Progenitor cell of endocrine pancreas (in vitro differentiated cells): Measurements from ENCODE around the gene SLC13A5. TPM values are rescaled to one million over a fixed set of nuclear protein-coding genes. Genes with fewer than 3 reads are reported as not detected.

ENCODE experiments used
- DNase-seq: peaks from one replicate; pipeline ENCODE4 v3.0.0; 2021; ENCODE audit warnings: low spot score; ENCODE audit not compliant: unreplicated experiment
- H3K27ac Mint-ChIP-seq: 2 replicates; pipeline ENCODE4 v1.8.0; 2021; ENCODE audit warnings: mild to moderate bottlenecking, moderate library complexity, mixed read lengths
- H3K27me3 Mint-ChIP-seq: 2 replicates; pipeline ENCODE4 v1.8.0; 2021; ENCODE audit warnings: mixed read lengths
- H3K36me3 Mint-ChIP-seq: 2 replicates; pipeline ENCODE4 v1.8.0; 2022; ENCODE audit warnings: mixed read lengths; ENCODE audit not compliant: insufficient read depth
- H3K4me1 Mint-ChIP-seq: 2 replicates; pipeline ENCODE4 v1.8.0; 2021; ENCODE audit warnings: low read depth, mixed read lengths
- H3K4me3 Mint-ChIP-seq: 2 replicates; pipeline ENCODE4 v1.8.0; 2021; ENCODE audit warnings: low read depth, mild to moderate bottlenecking, moderate library complexity, mixed read lengths
- H3K9me3 Mint-ChIP-seq: 2 replicates; pipeline ENCODE4 v1.8.0; 2021; ENCODE audit warnings: low read depth, mixed read lengths
- total RNA-seq: library from RNA; stranded (reverse); gene quantifications from 2 replicates; pipeline ENCODE4 v1.2.1, GENCODE V29; 2021
- TF ChIP-seq, protein P1 (sequence below): fragments of 200-600 bp; sonication (generic); IDR thresholded peaks from one replicate; pipeline ENCODE4 v1.5.0; 2021; ENCODE audit warnings: antibody characterized with exemption, mild to moderate bottlenecking; ENCODE audit not compliant: unreplicated experiment

SLC13A5 gene
- total RNA-seq, 1 donor from 2014 or later, result 0.93 TPM

DNA sequence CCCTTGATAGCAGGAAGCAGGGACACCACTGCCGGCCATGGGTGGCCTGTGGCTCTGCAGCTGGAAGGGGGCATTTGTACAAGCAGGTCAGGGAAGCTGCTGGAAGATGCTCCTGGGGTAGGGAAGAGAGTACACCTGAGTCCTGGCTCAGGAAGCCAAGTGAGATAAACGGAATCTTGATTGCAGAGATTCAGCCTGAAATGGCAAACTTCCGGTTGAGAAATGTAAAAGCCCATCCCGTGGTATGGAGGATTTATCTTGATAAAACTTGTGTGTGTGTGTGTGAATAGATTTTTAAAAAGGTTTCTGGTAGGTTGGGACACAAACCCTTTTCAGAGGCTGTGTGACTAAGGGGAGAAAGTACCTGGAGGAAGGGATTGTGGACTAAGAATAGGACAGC, 32.0 kb downstream of the SLC13A5 start:
- no peak overlapping the region for H3K27ac Mint-ChIP-seq
- no peak for DNase-seq
- TF ChIP-seq, protein P1, sequence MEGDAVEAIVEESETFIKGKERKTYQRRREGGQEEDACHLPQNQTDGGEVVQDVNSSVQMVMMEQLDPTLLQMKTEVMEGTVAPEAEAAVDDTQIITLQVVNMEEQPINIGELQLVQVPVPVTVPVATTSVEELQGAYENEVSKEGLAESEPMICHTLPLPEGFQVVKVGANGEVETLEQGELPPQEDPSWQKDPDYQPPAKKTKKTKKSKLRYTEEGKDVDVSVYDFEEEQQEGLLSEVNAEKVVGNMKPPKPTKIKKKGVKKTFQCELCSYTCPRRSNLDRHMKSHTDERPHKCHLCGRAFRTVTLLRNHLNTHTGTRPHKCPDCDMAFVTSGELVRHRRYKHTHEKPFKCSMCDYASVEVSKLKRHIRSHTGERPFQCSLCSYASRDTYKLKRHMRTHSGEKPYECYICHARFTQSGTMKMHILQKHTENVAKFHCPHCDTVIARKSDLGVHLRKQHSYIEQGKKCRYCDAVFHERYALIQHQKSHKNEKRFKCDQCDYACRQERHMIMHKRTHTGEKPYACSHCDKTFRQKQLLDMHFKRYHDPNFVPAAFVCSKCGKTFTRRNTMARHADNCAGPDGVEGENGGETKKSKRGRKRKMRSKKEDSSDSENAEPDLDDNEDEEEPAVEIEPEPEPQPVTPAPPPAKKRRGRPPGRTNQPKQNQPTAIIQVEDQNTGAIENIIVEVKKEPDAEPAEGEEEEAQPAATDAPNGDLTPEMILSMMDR, result no peak
- H3K9me3 Mint-ChIP-seq, result no peaks in the 10 kb centered on the region
- peaks cover 7% of the 10 kb centered on the region for H3K4me1 Mint-ChIP-seq
- no peaks in the 10 kb centered on the region for H3K36me3 Mint-ChIP-seq
- H3K4me3 Mint-ChIP-seq, result no peak overlapping the region
- H3K27me3 Mint-ChIP-seq, result peaks cover 37% of the 10 kb centered on the region

DNA sequence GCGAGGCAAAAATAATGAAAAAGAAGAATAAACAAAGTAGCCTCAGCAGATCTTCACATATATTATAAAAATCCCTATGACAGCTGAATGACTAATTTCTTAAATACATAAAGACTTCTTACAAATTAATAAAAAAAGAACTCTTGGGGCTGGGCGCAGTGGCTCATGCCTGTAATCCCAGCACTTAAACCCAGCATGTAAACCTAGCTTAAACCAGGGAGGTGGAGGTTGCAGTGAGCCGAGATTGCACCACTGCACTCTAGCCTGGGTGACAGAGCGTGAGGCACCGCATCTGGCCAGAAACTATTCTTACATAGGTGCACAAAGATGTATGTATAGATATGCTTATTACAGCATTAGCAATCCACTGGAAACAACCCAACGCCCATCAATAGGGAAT, 33.9 kb downstream of the SLC13A5 start:
- TF ChIP-seq, protein P1, result no peak
- no peak overlapping the region for H3K4me3 Mint-ChIP-seq
- no peaks in the 10 kb centered on the region for H3K36me3 Mint-ChIP-seq
- no peak for DNase-seq
- H3K9me3 Mint-ChIP-seq, result no peaks in the 10 kb centered on the region
- H3K27me3 Mint-ChIP-seq, result peaks cover 23% of the 10 kb centered on the region
- no peak overlapping the region for H3K27ac Mint-ChIP-seq
- peaks cover 7% of the 10 kb centered on the region for H3K4me1 Mint-ChIP-seq

GRCh38 chr17:6677946-6678345, 35.2 kb downstream of the SLC13A5 start:
- TF ChIP-seq, protein P1, result no peak
- no peak for DNase-seq
- H3K4me1 Mint-ChIP-seq, result peaks cover 6% of the 10 kb centered on the region
- peaks cover 22% of the 10 kb centered on the region for H3K27me3 Mint-ChIP-seq
- H3K4me3 Mint-ChIP-seq, result no peak overlapping the region
- H3K27ac Mint-ChIP-seq, result no peak overlapping the region
- H3K36me3 Mint-ChIP-seq, result no peaks in the 10 kb centered on the region
- no peaks in the 10 kb centered on the region for H3K9me3 Mint-ChIP-seq

GRCh38 chr17:6677158-6677831, 35.9 kb downstream of the SLC13A5 start:
- Mint-ChIP-seq H3K36me3 (no peaks in the 10 kb centered on the region), H3K9me3 (no peaks in the 10 kb centered on the region), H3K27me3 (peaks cover 22% of the 10 kb centered on the region), H3K4me3 (no peak overlapping the region), H3K27ac (no peak overlapping the region), H3K4me1 (peaks cover 6% of the 10 kb centered on the region)
- no peak for DNase-seq
- TF ChIP-seq, protein P1, result no peak

DNA sequence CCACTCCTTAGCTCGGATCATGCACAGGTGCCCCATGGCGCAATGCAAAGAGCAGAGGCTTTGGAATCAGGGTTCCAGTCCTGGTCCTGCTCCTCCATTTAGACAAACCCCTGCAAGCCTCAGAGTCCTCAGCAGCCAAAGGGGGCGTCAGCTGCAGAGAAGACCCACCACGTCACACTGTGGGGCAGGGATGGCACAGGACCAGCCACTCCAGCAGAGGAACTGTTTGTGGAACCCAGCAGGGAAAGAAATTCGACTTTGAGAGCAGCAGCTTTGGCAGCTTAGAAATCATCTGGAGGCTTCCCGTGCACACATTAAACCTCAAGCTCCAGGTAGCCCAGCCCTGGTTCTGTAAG, 36.4 kb downstream of the SLC13A5 start:
- H3K27me3 Mint-ChIP-seq, result peaks cover 17% of the 10 kb centered on the region
- H3K4me3 Mint-ChIP-seq, result no peak overlapping the region
- DNase-seq, result no peak
- H3K4me1 Mint-ChIP-seq, result peaks cover 6% of the 10 kb centered on the region
- TF ChIP-seq, protein P1, result no peak
- no peak overlapping the region for H3K27ac Mint-ChIP-seq
- H3K36me3 Mint-ChIP-seq, result no peaks in the 10 kb centered on the region
- H3K9me3 Mint-ChIP-seq, result no peaks in the 10 kb centered on the region
